IMR-90 (cell line): ENCODE results near the gene ULK1. TPM values are rescaled to one million over a fixed set of nuclear protein-coding genes. Genes with fewer than 3 reads are reported as not detected.

Experiments used
- ATAC-seq: fragments of 200-7000 bp; cut with Tn5 transposase; 2 replicates; pipeline ENCODE4 v1.9.1; 2020; ENCODE audit warnings: low read depth, mild to moderate bottlenecking, moderate library complexity
- BruUV-seq: library from RNA; stranded (reverse); fragments of 400-500 nt; replicated peaks from 2 replicates; lab custom pipeline; 2021; lab: Mats Ljungman, UMichigan
- CTCF ChIA-PET: fragments of 300-600 bp; formaldehyde crosslinking; extraction: SDS; loops from one replicate; lab custom pipeline; 2021; ENCODE audit warnings: antibody characterized with exemption; lab: Yijun Ruan, JAX
- POLR2A ChIA-PET: fragments of 300-600 bp; sonication (Branson Sonifier 250); formaldehyde crosslinking; loops from one replicate; lab custom pipeline; 2022; ENCODE audit warnings: antibody characterized with exemption; ENCODE audit not compliant: unreplicated experiment; lab: Charles Lee
- DNase-seq: peaks from one replicate; pipeline ENCODE4 v3.0.0; 2013
- H2AFZ ChIP-seq: replicated peaks from 2 replicates; pipeline ENCODE3; 2013; ENCODE audit warnings: low read length, mild to moderate bottlenecking; ENCODE audit not compliant: poor library complexity
- H2AK5ac ChIP-seq: 2 replicates; pipeline ENCODE4 v1.6.1; 2013; ENCODE audit warnings: low read depth, low read length, inconsistent platforms
- H2AK9ac ChIP-seq: replicated peaks from 2 replicates; pipeline ENCODE3; 2013; ENCODE audit warnings: mild to moderate bottlenecking, low read depth, low read length, moderate library complexity; ENCODE audit not compliant: poor library complexity
- H2BK120ac ChIP-seq: 2 replicates; pipeline ENCODE4 v1.6.1; 2013; ENCODE audit warnings: low read depth, low read length, inconsistent platforms
- H2BK15ac ChIP-seq: 3 replicates; pipeline ENCODE4 v1.6.1; 2013; ENCODE audit warnings: low read depth, low read length, inconsistent platforms
- H2BK20ac ChIP-seq: 2 replicates; pipeline ENCODE4 v1.6.1; 2013; ENCODE audit warnings: low read depth, mild to moderate bottlenecking, inconsistent platforms, low read length, moderate library complexity
- H2BK5ac ChIP-seq: 2 replicates; pipeline ENCODE4 v1.6.1; 2013; ENCODE audit warnings: mild to moderate bottlenecking, low read depth, low read length, inconsistent platforms; ENCODE audit not compliant: poor library complexity, severe bottlenecking
- H3K14ac ChIP-seq: replicated peaks from 2 replicates; pipeline ENCODE4 v1.6.1; 2013; ENCODE audit warnings: low read depth, low read length, inconsistent platforms
- H3K18ac ChIP-seq: 2 replicates; pipeline ENCODE4 v1.6.1; 2013; ENCODE audit warnings: low read depth, low read length, control low read depth
- H3K23ac ChIP-seq: 2 replicates; pipeline ENCODE4 v1.6.1; 2013; ENCODE audit warnings: low read depth, low read length, inconsistent platforms
- H3K27ac ChIP-seq: 2 replicates; pipeline ENCODE4 v1.5.1; 2013; ENCODE audit warnings: mild to moderate bottlenecking, control low read depth, low read length; ENCODE audit not compliant: insufficient read depth
- H3K27me3 ChIP-seq: 2 replicates; pipeline ENCODE4 v1.6.1; 2013; ENCODE audit warnings: low read length; ENCODE audit not compliant: control insufficient read depth, insufficient read depth
- H3K36me3 ChIP-seq: 2 replicates; pipeline ENCODE4 v1.6.1; 2013; ENCODE audit warnings: low read length, mixed read lengths; ENCODE audit not compliant: control insufficient read depth, insufficient read depth
- H3K4ac ChIP-seq: 2 replicates; pipeline ENCODE4 v1.6.1; 2013; ENCODE audit warnings: low read depth, low read length, inconsistent platforms
- H3K4me1 ChIP-seq: 2 replicates; pipeline ENCODE4 v1.6.1; 2013; ENCODE audit warnings: low read length, mixed read lengths; ENCODE audit not compliant: control insufficient read depth, insufficient read depth
- H3K4me2 ChIP-seq: 2 replicates; pipeline ENCODE4 v1.6.1; 2013; ENCODE audit warnings: low read depth, mild to moderate bottlenecking, control low read depth, low read length, moderate library complexity
- H3K4me3 ChIP-seq: 2 replicates; pipeline ENCODE4 v1.5.1; 2013; ENCODE audit warnings: low read depth, mild to moderate bottlenecking, control low read depth, low read length, moderate library complexity; ENCODE audit not compliant: insufficient read depth
- H3K56ac ChIP-seq: 2 replicates; pipeline ENCODE4 v1.6.1; 2013; ENCODE audit warnings: low read length, inconsistent platforms; ENCODE audit not compliant: insufficient read depth; ENCODE audit errors: extremely low read depth
- H3K79me1 ChIP-seq, 2 experiments: 2 replicates each; pipeline ENCODE4 v1.6.1; 2013; ENCODE audit warnings: low read length in 2 of 2, inconsistent platforms in 1 of 2, low read depth in 1 of 2
- H3K9ac ChIP-seq: 2 replicates; pipeline ENCODE4 v1.6.1; 2013; ENCODE audit warnings: low read depth, low read length, control low read depth
- H3K9me1 ChIP-seq: 2 replicates; pipeline ENCODE4 v1.6.1; 2013; ENCODE audit warnings: low read length, inconsistent platforms; ENCODE audit not compliant: insufficient read depth
- H3K9me3 ChIP-seq: 2 replicates; pipeline ENCODE4 v1.6.1; 2013; ENCODE audit warnings: low read length; ENCODE audit not compliant: control insufficient read depth, insufficient read depth
- H4K20me1 ChIP-seq: 2 replicates; pipeline ENCODE4 v1.6.1; 2013; ENCODE audit warnings: low read length, inconsistent platforms; ENCODE audit not compliant: insufficient read depth
- H4K5ac ChIP-seq: 2 replicates; pipeline ENCODE4 v1.6.1; 2013; ENCODE audit warnings: mild to moderate bottlenecking, low read depth, low read length, control low read depth
- H4K8ac ChIP-seq, 2 experiments: 2 replicates each; pipeline ENCODE4 v1.6.1; 2013; ENCODE audit warnings: low read depth in 2 of 2, low read length in 2 of 2, control low read depth in 1 of 2, inconsistent platforms in 1 of 2
- H4K91ac ChIP-seq: 2 replicates; pipeline ENCODE4 v1.6.1; 2013; ENCODE audit warnings: low read depth, low read length, inconsistent platforms; ENCODE audit not compliant: insufficient read depth
- BHLHE40 ChIP-seq: fragments of 150-350 bp; IDR thresholded peaks from 2 replicates; pipeline ENCODE4 v1.6.1; 2016; ENCODE audit warnings: mild to moderate bottlenecking, low read depth, low read length
- CEBPB ChIP-seq: IDR thresholded peaks from 2 replicates; pipeline ENCODE4 v1.6.1; 2012; ENCODE audit warnings: low read depth, low read length, improper control_type of control experiment
- MAFK ChIP-seq: IDR thresholded peaks from 2 replicates; pipeline ENCODE4 v1.6.1; 2012; ENCODE audit warnings: low read depth, low read length, improper control_type of control experiment
- RCOR1 ChIP-seq: IDR thresholded peaks from 2 replicates; pipeline ENCODE4 v1.6.1; 2012; ENCODE audit warnings: mild to moderate bottlenecking, low read length, improper control_type of control experiment; ENCODE audit not compliant: insufficient replicate concordance
- USF2 ChIP-seq: fragments of 150-350 bp; IDR thresholded peaks from 2 replicates; pipeline ENCODE4 v1.6.1; 2017; ENCODE audit warnings: mild to moderate bottlenecking, antibody characterized with exemption, low read length, low read depth
- WGBS, 2 experiments: methylation state at CpG; one replicate each; pipeline versions ENCODE4 v1.1.5 to v1.1.7; 2013; ENCODE audit warnings: missing lambda C conversion rate in 2 of 2; ENCODE audit not compliant: insufficient read length in 1 of 2; ENCODE audit errors: extremely low coverage in 2 of 2; 5-methylcytosine and 5-hydroxymethylcytosine counted together
- dilution Hi-C: fragments of 300-500 bp; cut with HindIII; formaldehyde crosslinking; loops from one replicate; pipeline ENCODE4 v1.14.3; 2018; ENCODE audit warnings: low sequenced_read_pairs; ENCODE audit not compliant: unreplicated experiment
- in situ Hi-C: fragments of 300-500 bp; cut with MboI; formaldehyde crosslinking; loops from 3 replicates; pipeline ENCODE4 v1.14.3; 2019; ENCODE audit warnings: low sequenced_read_pairs, inconsistent platforms, mixed read lengths
- intact Hi-C: fragments of 100-400 bp; cut with micrococcal nuclease; formaldehyde crosslinking; loops from 2 replicates; pipeline ENCODE4 v1.10.0; 2022
- polyA plus RNA-seq, 3 experiments: library from polyadenylated mRNA; depleted of rRNA; stranded (reverse); fragments of >200 nt; gene quantifications; 2 replicates each; pipeline ENCODE4 v1.2.3, GENCODE V29; 2012; ENCODE audit warnings: low replicate concordance in 1 of 3
- total RNA-seq: library from RNA; depleted of rRNA; stranded (reverse); fragments of >200 nt; gene quantifications from 2 replicates; pipeline ENCODE4 v1.2.3, GENCODE V29; 2012
- TF ChIP-seq, protein P1 (sequence below): conservative IDR thresholded peaks from 2 replicates; pipeline ENCODE4 v1.5.1; 2012; ENCODE audit warnings: mild to moderate bottlenecking, low read depth, low read length, improper control_type of control experiment
- TF ChIP-seq, protein P2 (sequence below): fragments of 150-350 bp; IDR thresholded peaks from 2 replicates; pipeline ENCODE4 v1.6.1; 2016; ENCODE audit warnings: low read depth, mild to moderate bottlenecking, low read length, moderate library complexity, borderline replicate concordance

ULK1 gene
- total and polyA plus RNA-seq, 2 of the 4 experiments (the other 2 are of a cell fraction): 1.8 to 19.2 TPM

- H3K9me3 ChIP-seq: no peaks in the 10 kb centered on the region
- H3K56ac ChIP-seq: peak overlapping the region; percentile 28; the same call in 1 of the 2 replicates
- no peak for TF ChIP-seq BHLHE40
- TF ChIP-seq USF2: no peak
- TF ChIP-seq, protein P1, sequence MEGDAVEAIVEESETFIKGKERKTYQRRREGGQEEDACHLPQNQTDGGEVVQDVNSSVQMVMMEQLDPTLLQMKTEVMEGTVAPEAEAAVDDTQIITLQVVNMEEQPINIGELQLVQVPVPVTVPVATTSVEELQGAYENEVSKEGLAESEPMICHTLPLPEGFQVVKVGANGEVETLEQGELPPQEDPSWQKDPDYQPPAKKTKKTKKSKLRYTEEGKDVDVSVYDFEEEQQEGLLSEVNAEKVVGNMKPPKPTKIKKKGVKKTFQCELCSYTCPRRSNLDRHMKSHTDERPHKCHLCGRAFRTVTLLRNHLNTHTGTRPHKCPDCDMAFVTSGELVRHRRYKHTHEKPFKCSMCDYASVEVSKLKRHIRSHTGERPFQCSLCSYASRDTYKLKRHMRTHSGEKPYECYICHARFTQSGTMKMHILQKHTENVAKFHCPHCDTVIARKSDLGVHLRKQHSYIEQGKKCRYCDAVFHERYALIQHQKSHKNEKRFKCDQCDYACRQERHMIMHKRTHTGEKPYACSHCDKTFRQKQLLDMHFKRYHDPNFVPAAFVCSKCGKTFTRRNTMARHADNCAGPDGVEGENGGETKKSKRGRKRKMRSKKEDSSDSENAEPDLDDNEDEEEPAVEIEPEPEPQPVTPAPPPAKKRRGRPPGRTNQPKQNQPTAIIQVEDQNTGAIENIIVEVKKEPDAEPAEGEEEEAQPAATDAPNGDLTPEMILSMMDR: no peak
- TF ChIP-seq, protein P2, sequence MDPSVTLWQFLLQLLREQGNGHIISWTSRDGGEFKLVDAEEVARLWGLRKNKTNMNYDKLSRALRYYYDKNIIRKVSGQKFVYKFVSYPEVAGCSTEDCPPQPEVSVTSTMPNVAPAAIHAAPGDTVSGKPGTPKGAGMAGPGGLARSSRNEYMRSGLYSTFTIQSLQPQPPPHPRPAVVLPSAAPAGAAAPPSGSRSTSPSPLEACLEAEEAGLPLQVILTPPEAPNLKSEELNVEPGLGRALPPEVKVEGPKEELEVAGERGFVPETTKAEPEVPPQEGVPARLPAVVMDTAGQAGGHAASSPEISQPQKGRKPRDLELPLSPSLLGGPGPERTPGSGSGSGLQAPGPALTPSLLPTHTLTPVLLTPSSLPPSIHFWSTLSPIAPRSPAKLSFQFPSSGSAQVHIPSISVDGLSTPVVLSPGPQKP: no peak
- TF ChIP-seq RCOR1: no peak
- no peak for TF ChIP-seq CEBPB
- TF ChIP-seq MAFK: no peak
- peak overlapping the region; percentile 52 for H2AK9ac ChIP-seq
- 0 out of 2 replicates have a peak overlapping the region, but pooled peaks have one; percentile 25 for H2AK5ac ChIP-seq
- dilution Hi-C loops: no loop called here
- H2BK5ac ChIP-seq: peak overlapping the region; percentile 6
- DNase-seq: no peak
- peak overlapping the region; percentile 38 for H3K4ac ChIP-seq
- peaks cover 9% of the 10 kb centered on the region; the same call in 1 of the 2 replicates for H3K9me1 ChIP-seq
- intact Hi-C loops: loop anchor here (2.0 to 5.0 kb wide), 2 partner anchors 33 to 63 kb away; partner anchors contain the start of gene PUS1
- peaks cover 7 to 45% of the 10 kb centered on the region in 2 experiments for H3K79me1 ChIP-seq
- POLR2A ChIA-PET: no interaction called here
- peak overlapping the region; percentile 98 for H3K4me2 ChIP-seq
- H3K27me3 ChIP-seq: no peaks in the 10 kb centered on the region; the same call in 1 of the 2 replicates
- H3K4me3 ChIP-seq: peak overlapping the region; percentile 59
- CTCF ChIA-PET: no interaction called here
- no peak overlapping the region for H2BK120ac ChIP-seq
- BruUV-seq: no TSS peak
- no peak overlapping the region for H4K91ac ChIP-seq
- H2BK20ac ChIP-seq: no peak overlapping the region
- H3K9ac ChIP-seq: peak overlapping the region; percentile 67
- WGBS, 2 experiments: 6% methylated on average over 5 of the region's 12 CpGs; no CpG with 5 or more reads in 1 of the 2 experiments
- H4K20me1 ChIP-seq: peaks cover 25% of the 10 kb centered on the region
- H3K14ac ChIP-seq: peak overlapping the region; percentile 62
- peak overlapping the region; percentile 88 for H2AFZ ChIP-seq
- peaks cover 18% of the 10 kb centered on the region; the same call in 1 of the 2 replicates for H3K36me3 ChIP-seq
- H2BK15ac ChIP-seq: no peak overlapping the region
- in situ Hi-C loops: no loop called here
- no peak overlapping the region for H3K18ac ChIP-seq
- ATAC-seq: no peak
- peak overlapping the region; percentile 65 for H3K23ac ChIP-seq
- peaks cover 10% of the 10 kb centered on the region for H3K4me1 ChIP-seq
- no peak overlapping the region for H4K5ac ChIP-seq
- no peak overlapping the region for H4K8ac ChIP-seq
- peak overlapping the region; percentile 27 for H3K27ac ChIP-seq
Measured at GRCh38 chr12:131895640-131896079, 1.2 kb downstream of the ULK1 start.
